CD4-positive, alpha-beta T cell treated with Interleukin-4 for 1 hour (primary cell): ENCODE measurements around the gene ARHGEF25.
"Not testable (repeated sequence)": the region's sequence is repeated elsewhere in the genome, so short reads cannot be mapped to it uniquely, and the experiment has no call there.

Experiments used
- DNase-seq, 2 donors: peaks; one replicate each; pipeline ENCODE4 v3.0.0-alpha.2; 2020 to 2022

The ARHGEF25 gene

DNA sequence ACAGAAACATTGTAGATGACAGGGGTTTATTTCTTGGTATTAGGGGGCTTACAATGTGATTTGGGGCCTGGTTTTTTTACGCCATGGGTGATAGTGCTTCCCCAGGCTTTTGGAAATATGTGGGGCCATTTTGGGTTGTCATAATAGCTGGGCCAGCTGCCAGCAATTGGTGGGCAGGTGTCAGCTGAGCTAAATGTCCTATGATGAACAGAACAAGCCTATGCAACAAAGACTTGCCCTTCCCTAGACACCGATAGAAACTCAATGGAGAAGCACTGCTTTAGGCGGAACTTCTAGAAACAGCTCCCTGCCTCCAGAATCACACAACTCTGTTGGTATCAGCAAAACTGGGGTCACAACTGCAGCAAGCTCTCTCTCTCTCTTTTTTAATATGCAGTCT, 26.9 kb downstream of the ARHGEF25 start:
- DNase-seq: no peak

DNA sequence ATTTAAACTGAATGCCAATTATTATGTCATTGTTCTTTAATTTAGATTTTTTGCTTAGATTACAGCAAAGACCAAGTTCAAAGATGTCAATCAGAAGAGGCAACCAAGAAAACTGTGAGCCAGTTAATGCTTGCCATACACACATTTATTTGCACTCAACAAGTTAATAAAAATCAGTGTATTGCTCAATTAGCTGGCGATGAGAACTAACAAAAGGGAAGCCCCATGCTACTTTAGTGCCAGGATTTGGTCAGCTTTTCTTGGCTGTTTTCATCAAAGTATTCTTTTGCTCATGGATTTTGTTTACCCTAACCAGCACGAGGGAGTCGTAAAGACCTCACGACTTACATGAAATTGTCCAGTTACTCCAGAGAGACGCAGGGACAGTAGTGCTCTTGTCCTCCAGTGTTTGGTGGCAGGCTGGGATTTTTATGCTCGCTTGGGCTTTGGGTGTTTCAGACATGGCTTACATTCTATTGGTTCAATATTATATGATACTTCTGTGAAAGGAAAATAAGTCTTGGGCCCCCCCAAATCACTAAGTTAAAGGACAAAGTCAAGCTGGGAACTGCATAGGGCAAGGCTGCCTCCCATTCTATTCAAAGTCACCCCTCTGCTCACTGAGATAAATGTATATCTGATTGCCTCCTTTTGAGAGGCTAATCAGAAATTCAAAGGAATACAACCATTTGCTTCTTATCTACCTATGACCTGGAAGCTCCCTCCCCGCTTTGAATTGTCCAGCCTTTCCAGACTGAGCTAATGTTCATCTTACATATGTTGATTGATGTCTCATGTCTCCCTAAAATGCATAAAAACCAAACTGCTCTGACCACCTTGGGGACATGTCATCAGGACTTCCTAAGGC, 29.2 kb downstream of the ARHGEF25 start:
- DNase-seq: no peak

DNA sequence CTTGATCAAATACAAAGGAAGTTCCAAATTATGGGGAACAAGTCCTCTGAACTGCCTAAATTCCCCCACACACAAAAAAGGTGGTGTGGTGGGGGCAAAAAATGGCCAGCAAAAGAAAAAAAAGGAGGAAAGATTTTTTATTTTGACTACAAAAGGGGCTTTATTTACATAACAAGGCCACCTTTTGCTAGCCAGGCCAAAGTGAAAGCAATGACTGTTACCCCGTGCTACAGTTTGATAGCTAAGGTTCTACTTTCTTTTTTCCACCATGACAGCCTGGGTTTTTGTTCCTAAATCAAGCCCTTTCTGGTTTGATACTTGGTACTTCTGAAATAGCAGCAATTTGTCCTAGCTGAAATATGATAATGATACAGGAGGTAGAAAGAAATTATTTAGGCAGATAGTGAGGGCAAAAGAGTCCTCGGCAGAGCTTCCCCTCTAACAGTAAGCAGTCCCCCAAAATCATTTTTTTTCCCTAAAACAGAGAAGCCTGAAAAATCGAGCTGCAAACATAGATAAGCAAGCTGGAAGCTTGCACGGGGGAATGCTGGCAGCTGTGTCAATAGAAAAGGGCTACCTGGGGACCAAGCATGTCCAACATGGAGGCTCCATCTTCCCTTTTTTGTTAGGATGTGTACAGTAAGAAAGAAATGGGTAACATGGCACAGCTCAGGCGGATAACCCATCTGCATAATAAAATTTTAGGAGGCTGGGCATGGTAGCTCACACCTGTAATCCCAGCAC, 30.6 kb downstream of the ARHGEF25 start:
- DNase-seq: no peak

DNA sequence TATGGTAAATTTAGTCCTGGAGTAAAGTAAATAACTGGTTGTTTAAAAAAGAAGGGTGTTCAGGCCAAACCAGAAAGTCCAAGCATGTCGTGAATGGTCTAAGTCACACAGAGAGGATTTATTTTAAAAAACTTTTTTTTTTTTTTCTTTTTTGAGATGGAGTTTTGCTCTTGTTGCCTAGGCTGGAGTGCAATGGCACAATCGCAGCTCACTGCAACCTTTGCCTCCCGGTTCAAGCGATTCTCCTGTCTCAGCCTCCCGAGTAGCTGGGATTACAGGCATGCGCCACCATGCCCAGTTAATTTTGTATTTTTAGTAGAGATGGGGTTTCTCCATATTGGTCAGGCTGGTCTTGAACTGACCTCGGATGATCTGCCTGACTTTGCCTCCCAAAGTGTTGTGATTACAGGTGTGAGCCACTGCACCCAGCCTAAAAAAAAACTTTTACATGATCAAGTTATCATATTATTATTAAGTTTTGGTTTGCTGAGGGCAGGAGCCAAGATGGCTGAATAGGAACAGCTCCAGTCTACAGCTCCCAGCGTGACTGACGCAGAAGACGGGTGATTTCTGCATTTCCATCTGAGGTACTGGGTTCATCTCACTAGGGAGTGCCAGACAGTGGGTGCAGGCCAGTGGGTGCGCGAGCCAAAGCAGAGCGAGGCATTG, 34.9 kb downstream of the ARHGEF25 start:
- not testable (repeated sequence) for DNase-seq

DNA sequence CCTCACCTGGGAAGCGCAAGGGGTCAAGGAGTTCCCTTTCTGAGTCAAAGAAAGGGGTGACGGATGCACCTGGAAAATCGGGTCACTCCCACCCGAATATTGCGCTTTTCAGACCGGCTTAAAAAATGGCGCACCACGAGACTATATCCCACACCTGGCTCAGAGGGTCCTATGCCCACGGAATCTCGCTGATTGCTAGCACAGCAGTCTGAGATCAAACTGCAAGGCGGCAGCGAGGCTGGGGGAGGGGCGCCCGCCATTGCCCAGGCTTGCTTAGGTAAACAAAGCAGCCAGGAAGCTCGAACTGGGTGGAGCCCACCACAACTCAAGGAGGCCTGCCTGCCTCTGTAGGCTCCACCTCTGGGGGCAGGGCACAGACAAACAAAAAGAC, 35.4 kb downstream of the ARHGEF25 start:
- not testable (repeated sequence) for DNase-seq

DNA sequence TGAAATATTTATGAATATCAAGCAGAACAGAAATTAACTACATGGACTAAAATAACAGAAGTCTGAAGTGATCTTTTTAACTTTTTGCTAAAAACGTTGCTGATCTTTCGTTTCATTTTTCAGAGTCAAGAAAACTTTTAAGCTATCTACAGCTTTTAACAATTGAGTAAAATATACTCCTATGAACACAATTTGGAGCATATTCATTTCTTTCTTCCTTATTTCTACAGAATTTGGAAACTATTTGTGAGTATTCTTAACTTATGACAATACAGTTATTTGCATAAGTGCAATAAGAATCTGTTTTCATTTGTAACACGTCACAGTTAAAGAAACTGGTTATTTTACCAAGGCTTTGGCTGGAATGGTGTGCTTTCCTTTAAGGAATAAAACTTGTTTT, 42.8 kb downstream of the ARHGEF25 start:
- no peak for DNase-seq

DNA sequence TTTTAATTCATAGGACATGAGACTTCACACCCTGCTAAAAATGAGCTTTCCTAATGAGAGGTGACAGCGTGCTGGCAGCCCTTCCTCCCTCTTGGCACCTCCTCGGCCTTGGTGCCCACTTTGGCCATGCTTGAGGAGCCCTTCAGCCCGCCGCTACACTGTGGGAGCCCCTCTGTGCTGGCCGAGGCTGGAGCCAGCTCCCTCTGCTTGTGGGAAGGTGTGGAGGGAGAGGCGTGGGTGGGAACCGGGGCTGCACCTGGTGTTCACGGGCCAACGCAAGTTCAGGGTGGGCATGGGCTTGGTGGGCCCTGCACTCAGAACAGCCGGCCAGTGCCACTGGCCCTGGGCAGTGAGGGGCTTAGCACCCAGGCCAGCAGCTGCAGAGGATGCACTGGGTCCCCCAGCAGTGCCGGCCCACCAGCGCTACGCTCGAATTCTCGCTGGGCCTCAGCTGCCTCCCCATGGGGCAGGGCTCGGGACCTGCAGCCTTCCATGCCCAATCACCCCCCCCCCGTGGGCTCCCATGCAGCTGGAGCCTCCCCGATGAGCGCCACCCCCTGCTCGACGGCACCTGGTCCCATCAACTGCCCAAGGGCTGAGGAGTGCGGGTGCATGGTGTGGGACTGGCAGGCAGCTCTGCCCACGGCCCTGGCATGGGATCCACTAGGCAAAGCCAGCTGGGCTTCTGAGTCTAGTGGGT, 44.5 kb downstream of the ARHGEF25 start:
- no peak for DNase-seq

DNA sequence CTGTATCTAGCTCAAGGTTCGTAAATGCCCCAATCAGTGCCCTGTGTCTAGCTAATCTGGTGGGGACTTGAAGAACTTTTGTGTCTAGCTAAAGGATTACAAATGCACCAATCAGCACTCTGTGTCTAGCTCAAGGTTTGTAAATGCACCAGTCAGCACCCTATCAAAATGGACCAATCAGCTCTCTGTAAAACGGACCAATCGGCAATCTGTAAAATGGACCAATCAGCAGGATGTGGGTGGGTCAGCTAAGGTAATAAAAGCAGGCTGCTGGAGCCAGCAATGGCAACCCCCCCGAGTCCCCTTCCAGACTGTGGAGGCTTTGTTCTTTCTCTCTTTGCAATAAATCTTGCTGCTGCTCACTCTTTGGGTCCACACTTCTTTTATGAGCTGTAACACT, 45.2 kb downstream of the ARHGEF25 start:
- not testable (repeated sequence) for DNase-seq

DNA sequence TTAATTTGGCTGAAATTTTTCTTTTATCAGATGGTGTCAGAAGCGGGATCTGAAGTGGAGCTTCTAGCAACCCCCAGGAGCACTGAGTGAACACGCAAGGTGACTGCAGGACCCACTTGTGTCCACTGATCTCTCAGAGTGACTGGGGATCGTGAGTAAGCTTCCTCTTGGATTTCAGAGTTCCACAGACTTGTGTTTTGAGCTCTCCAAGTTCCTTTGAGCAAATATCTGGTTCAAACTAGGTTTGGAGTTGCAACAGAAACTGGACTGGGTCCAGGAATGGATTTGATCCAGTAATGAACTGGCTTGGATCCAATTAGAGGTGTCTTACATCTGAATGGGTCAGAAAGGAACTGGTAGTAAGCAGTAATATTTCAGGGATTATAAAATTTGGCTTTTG, 46.5 kb downstream of the ARHGEF25 start:
- no peak for DNase-seq

DNA sequence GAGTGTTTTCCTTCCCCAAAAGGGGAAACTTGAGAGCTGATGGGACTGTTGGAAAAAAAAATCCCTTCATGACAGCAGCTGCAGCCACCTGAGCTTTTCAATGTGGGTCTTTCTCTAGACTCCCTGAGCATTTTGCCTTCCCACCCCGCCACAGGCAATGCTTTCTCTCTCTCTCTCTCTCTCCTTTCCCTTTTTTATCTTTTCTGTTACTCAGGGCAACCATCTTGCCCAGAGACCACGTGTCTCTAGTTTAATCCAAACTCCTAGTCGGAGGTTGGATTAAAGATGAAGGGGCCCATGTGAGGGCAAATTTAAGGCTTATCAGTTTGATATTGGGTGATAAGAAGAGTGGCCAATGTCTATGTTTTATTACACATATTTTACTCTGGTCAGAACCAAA, 47.7 kb downstream of the ARHGEF25 start:
- DNase-seq: no peak

DNA sequence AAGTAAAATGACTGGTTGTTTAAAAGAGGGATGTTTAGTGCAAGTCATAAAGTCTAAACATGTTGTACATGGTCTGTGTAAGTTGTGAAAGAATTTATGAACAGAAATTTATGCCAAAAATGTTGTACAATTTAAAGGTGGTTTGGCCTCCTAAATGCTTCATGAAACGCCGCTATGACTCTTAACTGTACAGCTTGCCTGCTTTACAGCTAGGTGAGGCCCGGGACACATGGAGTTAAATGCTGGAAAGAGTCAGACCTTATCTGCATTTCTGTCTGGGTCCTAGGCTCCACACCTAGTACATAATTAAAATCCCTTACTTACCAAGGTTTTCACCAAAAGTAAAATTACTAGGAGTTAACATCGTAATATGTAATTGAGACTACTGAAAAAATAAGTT, 50.1 kb downstream of the ARHGEF25 start:
- DNase-seq: no peak

DNA sequence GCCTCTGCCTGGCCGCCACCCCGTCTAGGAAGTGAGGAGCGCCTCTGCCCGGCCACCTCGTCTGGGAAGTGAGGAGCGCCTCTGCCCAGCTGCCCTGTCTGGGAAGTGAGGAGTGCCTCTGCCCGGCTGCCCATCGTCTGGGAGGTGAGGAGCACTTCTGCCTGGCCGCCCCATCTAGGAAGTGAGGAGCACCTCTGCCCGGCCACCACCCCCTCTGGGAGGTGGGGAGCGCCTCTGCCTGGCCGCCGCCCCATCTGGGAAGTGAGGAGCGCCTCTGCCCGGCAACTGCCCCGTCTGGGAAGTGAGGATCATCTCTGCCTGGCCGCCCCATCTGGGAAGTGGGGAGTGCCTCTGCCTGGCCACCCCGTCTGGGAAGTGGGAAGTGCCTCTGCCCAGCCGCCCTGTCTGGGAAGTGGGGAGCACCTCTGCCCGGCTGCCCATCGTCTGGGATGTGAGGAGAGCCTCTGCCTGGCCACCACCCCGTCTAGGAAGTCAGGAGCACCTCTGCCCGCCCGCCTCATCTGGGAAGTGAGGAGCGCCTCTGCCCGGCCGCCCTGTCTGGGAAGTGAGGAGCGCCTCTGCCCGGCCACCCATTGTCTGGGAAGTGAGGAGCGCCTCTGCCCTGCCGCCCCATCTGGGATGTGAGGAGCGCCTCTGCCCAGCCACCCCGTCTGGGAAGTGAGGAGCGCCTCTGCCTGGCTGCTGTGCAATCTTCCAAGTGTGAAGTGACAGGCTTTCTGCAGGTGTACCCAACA, 54.0 kb downstream of the ARHGEF25 start:
- DNase-seq: not testable (repeated sequence)
